Measurements from ENCODE around the gene CRY2. TPM values are rescaled to one million over a fixed set of nuclear protein-coding genes. Genes with fewer than 3 reads are reported as not detected.
A peak's percentile ranks its signal among the peaks of the same experiment; 100 is the strongest.

The CRY2 gene
- total and polyA plus RNA-seq, 7 experiments from 2014 or later, result 26.9 to 202 (median 66.0) TPM

GRCh38 chr11:45843158-45843924, 3.9 kb upstream of the CRY2 start:
- Mint-ChIP-seq H3K36me3 (peaks cover 0 to under 1% (median 0%) of the 10 kb centered on the region in 5 donors), H3K27ac (peak overlapping the region; percentile 37 to 92 (median 83)), H3K4me1 (peaks cover 10 to 36% (median 28%) of the 10 kb centered on the region in 7 donors), H3K27me3 (peaks cover 0 to 30% (median 0%) of the 10 kb centered on the region in 5 donors), H3K9me3 (no peaks in the 10 kb centered on the region), H3K4me3 (peak overlapping the region; percentile 0 to 65 (median 52))
- ChIA-PET POLR2A (interaction anchor here (0.7 to 1.1 kb wide), 3 partner anchors 40 to 163 kb away, joined by 3 read pairs; partner anchors contain the start of gene PEX16), CTCF (interaction anchor here (0.6 to 3.0 kb wide), 8 partner anchors 9 to 272 kb away, joined by 3 to 20 read pairs (median 4); partner anchors contain the start of gene PEX16)
- Histone ChIP-seq H3K4me3 (ENCODE audit: low read length) (peak overlapping the region; percentile 7), H3K27ac (ENCODE audit: low read depth, low read length) (peak overlapping the region; percentile 66), H3K27me3 (ENCODE audit: control insufficient read depth in 2 of 2, insufficient read depth in 2 of 2, low read length in 2 of 2) (no peaks in the 10 kb centered on the region), H3K36me3 (ENCODE audit: control insufficient read depth in 2 of 3, insufficient read depth in 3 of 3, low read length in 3 of 3) (peaks cover 0 to 6% (median 0%) of the 10 kb centered on the region in 3 experiments), H3K4me1 (ENCODE audit: control insufficient read depth in 2 of 2, insufficient read depth in 2 of 2, low read length in 2 of 2) (peaks cover 9 to 17% of the 10 kb centered on the region in 2 donors), H3K9me3 (ENCODE audit: control insufficient read depth in 2 of 3, low read length in 3 of 3) (no peaks in the 10 kb centered on the region)
- peak; percentile 68 for ATAC-seq
- intact Hi-C loops (cut with micrococcal nuclease), result loop anchor here (1.0 to 10.0 kb wide), 9 partner anchors 9 to 1333 kb away; partner anchors contain the start of genes SLC35C1 (in 2 of the 2) and ARFGAP2 (in 1 of the 2)
- DNase-seq, result peak; percentile 76 to 95 (median 91)

DNA sequence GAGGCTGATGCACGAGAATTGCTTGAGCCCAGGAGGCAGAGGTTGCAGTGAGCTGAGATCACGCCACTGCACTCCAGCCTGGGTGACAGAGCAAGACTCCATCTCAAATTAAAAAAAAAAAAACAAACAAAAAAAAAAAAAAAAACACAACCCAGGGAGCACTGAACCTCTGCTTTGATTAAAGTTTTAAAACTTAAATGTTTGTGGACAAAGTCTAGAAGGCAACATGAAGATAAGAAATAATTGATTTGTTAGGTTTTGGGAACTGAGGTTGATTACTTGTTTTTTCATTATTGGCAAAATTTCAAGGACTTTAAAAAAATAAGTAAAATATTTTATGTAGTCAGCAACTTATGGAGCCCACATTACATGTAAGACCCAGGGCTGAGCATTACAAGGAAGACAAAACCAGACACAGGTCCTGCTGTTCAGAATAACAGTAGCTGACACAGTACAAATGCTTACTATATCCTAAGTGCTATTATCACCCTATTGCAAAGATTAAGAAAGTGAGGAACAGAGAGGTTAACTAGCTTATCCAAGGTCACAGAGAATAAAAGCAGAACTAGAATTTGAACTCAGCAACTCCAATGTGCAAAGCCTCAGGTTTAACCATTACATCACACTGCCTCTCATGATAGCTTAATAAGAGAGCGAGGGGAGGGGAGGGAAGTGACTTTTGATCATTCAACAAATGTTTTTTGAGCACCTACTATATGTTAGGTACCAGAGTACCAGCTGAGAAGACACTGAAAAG, 2.3 kb upstream of the CRY2 start:
- no peak overlapping the region for H3K4me3 ChIP-seq (ENCODE audit: low read length)
- POLR2A ChIA-PET, result interaction anchor here (0.6 to 2.5 kb wide), 3 partner anchors 72 to 886 kb away, joined by 3 to 17 read pairs (median 3); partner anchors contain the start of gene PEX16
- H3K27ac ChIP-seq (ENCODE audit: low read depth, low read length), result no peak overlapping the region
- Mint-ChIP-seq H3K4me3 (peak overlapping the region in 5 of 10 donors; percentile 19 to 96 (median 43)), H3K36me3 (no peaks in the 10 kb centered on the region), H3K27ac (peak overlapping the region in 6 of 9 donors; percentile 55 to 99 (median 92)), H3K9me3 (no peaks in the 10 kb centered on the region), H3K27me3 (peaks cover 0 to 30% (median 0%) of the 10 kb centered on the region in 5 donors), H3K4me1 (peaks cover 25 to 49% (median 39%) of the 10 kb centered on the region in 7 donors)
- DNase-seq (no peak), ATAC-seq (no peak)
- intact Hi-C loops (cut with micrococcal nuclease), result loop anchor here (5.0 to 10.0 kb wide), 4 partner anchors 267 to 1797 kb away; partner anchors contain the start of gene MTCH2 (in 1 of the 2)
- H3K9me3 ChIP-seq (ENCODE audit: control insufficient read depth in 2 of 3, low read length in 3 of 3), result no peaks in the 10 kb centered on the region
- H3K4me1 ChIP-seq (ENCODE audit: control insufficient read depth in 2 of 2, insufficient read depth in 2 of 2, low read length in 2 of 2), result peaks cover 21 to 26% of the 10 kb centered on the region in 2 donors
- H3K27me3 ChIP-seq (ENCODE audit: control insufficient read depth in 2 of 2, insufficient read depth in 2 of 2, low read length in 2 of 2), result no peaks in the 10 kb centered on the region
- CTCF ChIA-PET, result interaction anchor here (0.6 kb wide), 1 partner anchor 37 kb away, joined by 3 read pairs; no protein-coding TSS in a partner anchor
- peaks cover 0 to 6% (median 0%) of the 10 kb centered on the region in 3 experiments for H3K36me3 ChIP-seq (ENCODE audit: control insufficient read depth in 2 of 3, insufficient read depth in 3 of 3, low read length in 3 of 3)

- H3K27ac Mint-ChIP-seq, result peak overlapping the region; percentile 89 to 99 (median 96)
- peak overlapping the region; percentile 78 to 96 (median 90) for H3K4me3 Mint-ChIP-seq
- peaks cover 0 to 8% (median 5%) of the 10 kb centered on the region in 5 donors for H3K36me3 Mint-ChIP-seq
- H3K9me3 ChIP-seq (ENCODE audit: control insufficient read depth in 2 of 3, low read length in 3 of 3), result no peaks in the 10 kb centered on the region
- H3K27ac ChIP-seq (ENCODE audit: low read depth, low read length), result peak overlapping the region; percentile 91
- ChIA-PET POLR2A (interaction anchor here (0.7 to 2.5 kb wide), 8 partner anchors 8 to 771 kb away, joined by 3 to 17 read pairs (median 4); partner anchors contain the start of genes ATG13, PEX16 and SLC35C1), CTCF (interaction anchor here (0.9 to 1.2 kb wide), 4 partner anchors 43 to 160 kb away, joined by 3 to 8 read pairs (median 3); no protein-coding TSS in a partner anchor)
- H3K36me3 ChIP-seq (ENCODE audit: control insufficient read depth in 2 of 3, insufficient read depth in 3 of 3, low read length in 3 of 3), result peaks cover 0 to 6% (median 0%) of the 10 kb centered on the region in 3 experiments
- no peaks in the 10 kb centered on the region for H3K27me3 ChIP-seq (ENCODE audit: control insufficient read depth in 2 of 2, insufficient read depth in 2 of 2, low read length in 2 of 2)
- H3K27me3 Mint-ChIP-seq, result peaks cover 0 to 26% (median 0%) of the 10 kb centered on the region in 5 donors
- H3K4me1 ChIP-seq (ENCODE audit: control insufficient read depth in 2 of 2, insufficient read depth in 2 of 2, low read length in 2 of 2), result peaks cover 21 to 34% of the 10 kb centered on the region in 2 donors
- DNase-seq (no peak), ATAC-seq (no peak)
- H3K4me3 ChIP-seq (ENCODE audit: low read length), result peak overlapping the region; percentile 85
- peaks cover 0 to 2% (median 0%) of the 10 kb centered on the region in 11 donors for H3K9me3 Mint-ChIP-seq
- peaks cover 35 to 61% (median 49%) of the 10 kb centered on the region in 7 donors for H3K4me1 Mint-ChIP-seq
- intact Hi-C loops (cut with micrococcal nuclease), result loop anchor here (2.0 to 10.0 kb wide), 8 partner anchors 273 to 1796 kb away; partner anchors contain the start of genes ARHGAP1 (in 1 of the 2), DGKZ (in 1 of the 2), MTCH2 (in 1 of the 2) and PHF21A (in 1 of the 2)
Observed at GRCh38 chr11:45846174-45846675, 1.1 kb upstream of the CRY2 start.

- H3K9me3 ChIP-seq (ENCODE audit: control insufficient read depth in 2 of 3, low read length in 3 of 3), result no peaks in the 10 kb centered on the region
- H3K4me1 ChIP-seq (ENCODE audit: control insufficient read depth in 2 of 2, insufficient read depth in 2 of 2, low read length in 2 of 2), result peaks cover 21 to 34% of the 10 kb centered on the region in 2 donors
- H3K4me1 Mint-ChIP-seq, result peaks cover 40 to 73% (median 61%) of the 10 kb centered on the region in 7 donors
- CTCF ChIA-PET, result no interaction called here
- ATAC-seq (peak; percentile 16), DNase-seq (peak in 6 of 9 donors; percentile 36 to 58 (median 54))
- peak overlapping the region; percentile 78 to 96 (median 90) for H3K4me3 Mint-ChIP-seq
- H3K27ac Mint-ChIP-seq, result peak overlapping the region in 7 of 9 donors; percentile 78 to 99 (median 93)
- H3K27me3 Mint-ChIP-seq, result peaks cover 0 to 16% (median 0%) of the 10 kb centered on the region in 5 donors
- intact Hi-C loops (cut with micrococcal nuclease), result loop anchor here (1.0 to 10.0 kb wide), 14 partner anchors 14 to 1794 kb away; partner anchors contain the start of genes MAPK8IP1 (in 2 of the 2), SLC35C1 (in 2 of the 2), ARHGAP1 (in 1 of the 2) and ATG13 (in 1 of the 2)
- POLR2A ChIA-PET, result interaction anchor here (1.3 kb wide), 2 partner anchors 48 to 853 kb away, joined by 4 read pairs; partner anchors contain the start of genes ARHGAP1 and ZNF408
- H3K36me3 ChIP-seq (ENCODE audit: control insufficient read depth in 2 of 3, insufficient read depth in 3 of 3, low read length in 3 of 3), result peaks cover 0 to 6% (median 0%) of the 10 kb centered on the region in 3 experiments
- H3K27ac ChIP-seq (ENCODE audit: low read depth, low read length), result peak overlapping the region; percentile 91
- peak overlapping the region; percentile 85 for H3K4me3 ChIP-seq (ENCODE audit: low read length)
- no peaks in the 10 kb centered on the region for H3K27me3 ChIP-seq (ENCODE audit: control insufficient read depth in 2 of 2, insufficient read depth in 2 of 2, low read length in 2 of 2)
- peaks cover 0 to 2% (median 0%) of the 10 kb centered on the region in 11 donors for H3K9me3 Mint-ChIP-seq
- peaks cover 0 to 8% (median 5%) of the 10 kb centered on the region in 5 donors for H3K36me3 Mint-ChIP-seq
Observed at GRCh38 chr11:45847911-45848316, 639 bp downstream of the CRY2 start.

DNA sequence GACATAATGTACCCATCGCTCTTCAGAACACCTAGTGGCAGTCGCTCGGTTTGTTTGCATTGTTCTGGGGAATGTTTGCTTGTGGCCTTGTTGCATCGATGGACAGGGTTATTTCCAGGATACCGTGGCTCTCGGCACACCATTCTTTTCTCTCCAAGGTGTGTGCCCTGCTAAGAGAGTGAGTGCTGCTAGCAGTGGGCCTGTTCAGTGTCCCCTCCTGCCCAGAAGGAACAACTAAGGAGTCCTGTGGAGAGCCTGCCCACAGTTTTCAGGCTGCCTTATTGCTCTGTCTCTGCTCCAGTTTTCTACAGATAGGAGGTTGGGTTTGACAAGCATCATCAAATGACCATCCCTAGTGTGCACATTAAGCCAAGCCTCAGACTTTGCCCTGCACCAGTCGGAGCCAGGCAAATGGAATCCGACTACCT, 1.4 kb downstream of the CRY2 start:
- Histone ChIP-seq H3K4me3 (ENCODE audit: low read length) (peak overlapping the region; percentile 85), H3K36me3 (ENCODE audit: control insufficient read depth in 2 of 3, insufficient read depth in 3 of 3, low read length in 3 of 3) (peaks cover 0 to 6% (median 0%) of the 10 kb centered on the region in 3 experiments), H3K9me3 (ENCODE audit: control insufficient read depth in 2 of 3, low read length in 3 of 3) (no peaks in the 10 kb centered on the region), H3K27ac (ENCODE audit: low read depth, low read length) (no peak overlapping the region), H3K4me1 (ENCODE audit: control insufficient read depth in 2 of 2, insufficient read depth in 2 of 2, low read length in 2 of 2) (peaks cover 16 to 30% of the 10 kb centered on the region in 2 donors), H3K27me3 (ENCODE audit: control insufficient read depth in 2 of 2, insufficient read depth in 2 of 2, low read length in 2 of 2) (no peaks in the 10 kb centered on the region)
- Mint-ChIP-seq H3K27ac (peak overlapping the region in 6 of 9 donors; percentile 58 to 97 (median 81)), H3K4me3 (peak overlapping the region; percentile 78 to 96 (median 90)), H3K27me3 (peaks cover 0 to 14% (median 0%) of the 10 kb centered on the region in 5 donors), H3K9me3 (peaks cover 0 to 2% (median 0%) of the 10 kb centered on the region in 11 donors), H3K36me3 (peaks cover 0 to 8% (median 5%) of the 10 kb centered on the region in 5 donors), H3K4me1 (peaks cover 35 to 69% (median 57%) of the 10 kb centered on the region in 7 donors)
- ChIA-PET CTCF (no interaction called here), POLR2A (no interaction called here)
- DNase-seq (no peak), ATAC-seq (no peak)
- intact Hi-C loops (cut with micrococcal nuclease), result loop anchor here (1.0 to 10.0 kb wide), 4 partner anchors 37 to 1794 kb away; partner anchors contain the start of genes MAPK8IP1 (in 1 of the 2) and MTCH2 (in 1 of the 2)

Data from naive thymus-derived CD4-positive, alpha-beta T cell (primary cell).